Measurements from ENCODE around the gene ALX3. TPM values are rescaled to one million over a fixed set of nuclear protein-coding genes. Genes with fewer than 3 reads are reported as not detected.

ALX3 gene
- total and polyA plus RNA-seq, 2 of the 4 experiments (the other 2 are of a cell fraction), result not detected

DNA sequence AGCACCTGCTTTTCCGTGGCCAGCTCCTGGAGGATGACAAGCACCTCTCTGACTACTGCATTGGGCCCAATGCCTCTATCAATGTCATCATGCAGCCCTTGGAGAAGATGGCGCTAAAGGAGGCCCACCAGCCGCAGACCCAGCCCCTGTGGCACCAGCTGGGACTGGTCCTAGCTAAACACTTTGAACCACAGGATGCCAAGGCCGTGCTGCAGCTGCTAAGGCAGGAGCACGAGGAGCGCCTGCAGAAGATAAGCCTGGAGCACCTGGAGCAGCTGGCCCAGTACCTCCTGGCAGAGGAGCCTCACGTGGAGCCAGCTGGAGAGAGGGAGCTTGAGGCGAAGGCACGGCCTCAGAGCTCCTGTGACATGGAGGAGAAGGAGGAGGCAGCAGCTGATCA lies 42.2 kb upstream of the ALX3 start:
- Histone ChIP-seq H2AFZ (replicated peaks; ENCODE audit: low read length, poor library complexity) (no peak overlapping the region), H3K14ac (replicated peaks; ENCODE audit: low read depth, low read length) (no peak overlapping the region), H3K27me3 (ENCODE audit: control insufficient read depth, insufficient read depth, low read length) (peaks cover 78% of the 10 kb centered on the region), H3K36me3 (ENCODE audit: control insufficient read depth, insufficient read depth, low read length) (no peaks in the 10 kb centered on the region), H3K9me1 (ENCODE audit: insufficient read depth, low read length) (no peaks in the 10 kb centered on the region), H3K23ac (ENCODE audit: low read depth, low read length) (no peak overlapping the region), H2BK20ac (ENCODE audit: low read depth, low read length) (no peak overlapping the region), H4K91ac (ENCODE audit: insufficient read depth, low read depth, low read length) (no peak overlapping the region), H4K8ac (ENCODE audit: low read depth in 2 of 2, low read length in 2 of 2) (no peak overlapping the region), H2BK5ac (ENCODE audit: low read depth, low read length, poor library complexity, severe bottlenecking) (no peak overlapping the region), H3K4me3 (ENCODE audit: insufficient read depth, low read depth, low read length) (no peak overlapping the region), H2BK120ac (ENCODE audit: low read depth, low read length) (no peak overlapping the region), H3K9me3 (ENCODE audit: control insufficient read depth, insufficient read depth, low read length) (no peaks in the 10 kb centered on the region), H3K79me1 (ENCODE audit: low read depth in 1 of 2, low read length in 2 of 2) (no peaks in the 10 kb centered on the region), H3K4ac (ENCODE audit: low read depth, low read length) (no peak overlapping the region), H2BK15ac (ENCODE audit: low read depth, low read length) (no peak overlapping the region), H3K56ac (ENCODE audit: extremely low read depth, insufficient read depth, low read length) (no peak overlapping the region), H2AK9ac (replicated peaks; ENCODE audit: low read depth, low read length, poor library complexity) (no peak overlapping the region), H3K4me1 (ENCODE audit: control insufficient read depth, insufficient read depth, low read length) (no peaks in the 10 kb centered on the region), H3K18ac (ENCODE audit: low read depth, low read length) (no peak overlapping the region), H4K5ac (ENCODE audit: low read depth, low read length) (no peak overlapping the region), H3K9ac (ENCODE audit: low read depth, low read length) (no peak overlapping the region), H3K27ac (ENCODE audit: insufficient read depth, low read length) (no peak overlapping the region), H2AK5ac (ENCODE audit: low read depth, low read length) (no peak overlapping the region), H3K4me2 (ENCODE audit: low read depth, low read length) (no peak overlapping the region), H4K20me1 (ENCODE audit: insufficient read depth, low read length) (no peaks in the 10 kb centered on the region)
- 58% methylated on average over 6 of the region's 9 CpGs; no CpG with 5 or more reads in 1 of the 2 experiments for WGBS, 2 experiments (ENCODE audit: extremely low coverage in 2 of 2, insufficient read length in 1 of 2)
- ChIA-PET CTCF (interaction anchor here (0.5 kb wide), 1 partner anchor 783 kb away, joined by 3 read pairs; no protein-coding TSS in a partner anchor), POLR2A (ENCODE audit: unreplicated experiment) (no interaction called here)
- DNase-seq, result no peak
- TF ChIP-seq, protein P1, sequence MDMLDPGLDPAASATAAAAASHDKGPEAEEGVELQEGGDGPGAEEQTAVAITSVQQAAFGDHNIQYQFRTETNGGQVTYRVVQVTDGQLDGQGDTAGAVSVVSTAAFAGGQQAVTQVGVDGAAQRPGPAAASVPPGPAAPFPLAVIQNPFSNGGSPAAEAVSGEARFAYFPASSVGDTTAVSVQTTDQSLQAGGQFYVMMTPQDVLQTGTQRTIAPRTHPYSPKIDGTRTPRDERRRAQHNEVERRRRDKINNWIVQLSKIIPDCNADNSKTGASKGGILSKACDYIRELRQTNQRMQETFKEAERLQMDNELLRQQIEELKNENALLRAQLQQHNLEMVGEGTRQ (IDR thresholded peaks at IDR 0.05; ENCODE audit: low read depth, low read length), result no peak
- TF ChIP-seq RAD21 (IDR thresholded peaks at IDR 0.05; ENCODE audit: low read length) (no peak), MAFK (IDR thresholded peaks at IDR 0.05; ENCODE audit: low read depth, low read length) (no peak), CHD1 (IDR thresholded peaks at IDR 0.05; ENCODE audit: low read depth, low read length) (no peak), SMC3 (IDR thresholded peaks at IDR 0.05; ENCODE audit: low read depth, low read length) (no peak), CEBPB (IDR thresholded peaks at IDR 0.05; ENCODE audit: low read depth, low read length) (no peak)
- TF ChIP-seq, protein P2, sequence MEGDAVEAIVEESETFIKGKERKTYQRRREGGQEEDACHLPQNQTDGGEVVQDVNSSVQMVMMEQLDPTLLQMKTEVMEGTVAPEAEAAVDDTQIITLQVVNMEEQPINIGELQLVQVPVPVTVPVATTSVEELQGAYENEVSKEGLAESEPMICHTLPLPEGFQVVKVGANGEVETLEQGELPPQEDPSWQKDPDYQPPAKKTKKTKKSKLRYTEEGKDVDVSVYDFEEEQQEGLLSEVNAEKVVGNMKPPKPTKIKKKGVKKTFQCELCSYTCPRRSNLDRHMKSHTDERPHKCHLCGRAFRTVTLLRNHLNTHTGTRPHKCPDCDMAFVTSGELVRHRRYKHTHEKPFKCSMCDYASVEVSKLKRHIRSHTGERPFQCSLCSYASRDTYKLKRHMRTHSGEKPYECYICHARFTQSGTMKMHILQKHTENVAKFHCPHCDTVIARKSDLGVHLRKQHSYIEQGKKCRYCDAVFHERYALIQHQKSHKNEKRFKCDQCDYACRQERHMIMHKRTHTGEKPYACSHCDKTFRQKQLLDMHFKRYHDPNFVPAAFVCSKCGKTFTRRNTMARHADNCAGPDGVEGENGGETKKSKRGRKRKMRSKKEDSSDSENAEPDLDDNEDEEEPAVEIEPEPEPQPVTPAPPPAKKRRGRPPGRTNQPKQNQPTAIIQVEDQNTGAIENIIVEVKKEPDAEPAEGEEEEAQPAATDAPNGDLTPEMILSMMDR (conservative IDR thresholded peaks at IDR 0.05; ENCODE audit: low read depth, low read length), result no peak
- dilution Hi-C loops (cut with HindIII; ENCODE audit: low sequenced_read_pairs, unreplicated experiment), result no loop called here
- intact Hi-C loops (cut with micrococcal nuclease), result no loop called here
- no TSS peak for BruUV-seq (replicated peaks)
- in situ Hi-C loops (cut with MboI; ENCODE audit: low sequenced_read_pairs), result no loop called here
- no peak for ATAC-seq (ENCODE audit: low read depth)
